AG10803 (cell line): ENCODE results near the gene KCNC1.

Experiments
- DNase-seq: peaks from one replicate; pipeline ENCODE4 v3.0.0; 2010; ENCODE audit warnings: low read depth
- H3K4me3 ChIP-seq: 2 replicates; pipeline ENCODE4 v1.5.1; 2011; ENCODE audit warnings: mild to moderate bottlenecking, low read length, control low read depth
- CTCF ChIP-seq: conservative IDR thresholded peaks from 2 replicates; pipeline ENCODE4 v1.5.1; 2011; ENCODE audit warnings: mild to moderate bottlenecking, low read length, control low read depth, inconsistent platforms

The KCNC1 gene

GRCh38 chr11:17755891-17756290 lies 21.3 kb downstream of the KCNC1 start:
- no peak for TF ChIP-seq CTCF
- no peak overlapping the region for H3K4me3 ChIP-seq
- DNase-seq = no peak

GRCh38 chr11:17760102-17761029 lies 25.8 kb downstream of the KCNC1 start:
- peak; percentile 22 for DNase-seq
- TF ChIP-seq CTCF = peak; percentile 70
- no peak overlapping the region for H3K4me3 ChIP-seq

GRCh38 chr11:17762309-17762974 lies 27.9 kb downstream of the KCNC1 start:
- TF ChIP-seq CTCF = peak; percentile 10; the same call in 1 of the 2 replicates
- no peak overlapping the region for H3K4me3 ChIP-seq
- DNase-seq = no peak

DNA sequence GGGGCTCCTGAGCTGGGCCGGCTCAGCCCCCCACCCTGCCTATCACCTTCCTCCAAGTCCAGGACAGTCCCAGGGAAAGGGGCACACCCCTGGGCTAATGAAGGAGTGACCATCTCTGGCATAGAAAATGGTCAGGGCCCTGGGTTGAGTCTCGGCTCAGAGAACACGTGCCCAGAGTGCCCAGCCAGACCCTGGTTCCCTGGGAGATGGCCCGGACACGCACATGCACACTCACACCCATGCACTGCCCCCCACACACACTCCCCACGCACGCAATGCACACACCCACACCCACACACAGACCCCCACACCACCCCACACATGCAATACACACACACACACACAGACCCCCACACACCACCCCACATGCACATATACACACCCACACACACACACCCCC lies 28.7 kb downstream of the KCNC1 start:
- TF ChIP-seq CTCF = no peak
- no peak overlapping the region for H3K4me3 ChIP-seq
- no peak for DNase-seq

DNA sequence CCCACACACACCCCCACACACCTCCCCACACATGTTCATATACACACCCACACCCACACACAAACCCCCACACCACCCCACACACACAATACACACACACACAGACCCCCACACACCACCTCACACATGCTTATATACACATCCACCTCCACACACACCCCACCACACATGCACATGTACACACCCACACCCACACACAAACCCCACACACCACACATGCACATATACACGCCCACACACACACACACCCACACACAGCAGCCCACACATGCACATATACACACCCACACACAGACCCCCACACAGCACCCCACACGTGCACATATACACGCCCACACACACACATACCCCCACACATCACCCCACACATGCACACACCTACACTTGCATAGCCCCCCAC lies 29.1 kb downstream of the KCNC1 start:
- no peak overlapping the region for H3K4me3 ChIP-seq
- TF ChIP-seq CTCF = no peak
- no peak for DNase-seq

- DNase-seq = no peak
- TF ChIP-seq CTCF = no peak
Observed at GRCh38 chr11:17764446-17765218, 30.1 kb downstream of the KCNC1 start.

More at GRCh38 chr11:17764446-17765218, 30.1 kb downstream of the KCNC1 start:
- H3K4me3 ChIP-seq = no peak overlapping the region
